MM.1S (cell line): ENCODE data around the gene NOD1.
A peak's percentile ranks its signal among the peaks of the same experiment; 100 is the strongest.

Experiments
- EZH2 ChIP-seq: fragments of 300-600 bp; sonication (generic); optimal IDR thresholded peaks from 2 replicates; pipeline ENCODE3; 2017; ENCODE audit warnings: low read depth, mild to moderate bottlenecking, antibody characterized with exemption, low read length, mixed read lengths
- EZH2phosphoT487 ChIP-seq: fragments of 300-600 bp; sonication (generic); IDR thresholded peaks from 2 replicates; pipeline ENCODE4 v1.6.1; 2018; ENCODE audit warnings: antibody characterized with exemption, low read length
- TF ChIP-seq, protein P1 (sequence below): fragments of 300-600 bp; sonication (generic); IDR thresholded peaks from 2 replicates; pipeline ENCODE4 v1.5.1; 2016; ENCODE audit warnings: antibody characterized with exemption, low read length, mixed read lengths

DNA sequence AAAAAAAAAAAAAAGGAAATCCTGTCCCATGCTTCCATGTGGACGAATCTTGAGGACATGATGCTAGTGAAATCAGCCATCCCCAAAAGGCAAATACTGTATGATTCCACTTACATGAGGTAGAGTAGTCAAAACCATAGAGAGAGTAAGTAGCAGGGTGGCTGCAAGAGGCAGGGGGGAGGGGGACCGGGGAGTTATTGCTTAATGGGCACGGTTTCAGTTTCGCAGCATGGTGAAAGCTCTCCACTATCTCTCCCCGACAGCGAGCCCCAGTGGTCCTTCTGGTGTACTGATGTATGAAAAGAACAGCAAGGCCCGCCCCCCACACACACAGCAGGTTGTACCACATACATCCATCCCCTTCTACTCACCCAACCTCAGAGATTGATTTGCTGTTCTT lies 32.8 kb downstream of the NOD1 start:
- TF ChIP-seq, protein P1, sequence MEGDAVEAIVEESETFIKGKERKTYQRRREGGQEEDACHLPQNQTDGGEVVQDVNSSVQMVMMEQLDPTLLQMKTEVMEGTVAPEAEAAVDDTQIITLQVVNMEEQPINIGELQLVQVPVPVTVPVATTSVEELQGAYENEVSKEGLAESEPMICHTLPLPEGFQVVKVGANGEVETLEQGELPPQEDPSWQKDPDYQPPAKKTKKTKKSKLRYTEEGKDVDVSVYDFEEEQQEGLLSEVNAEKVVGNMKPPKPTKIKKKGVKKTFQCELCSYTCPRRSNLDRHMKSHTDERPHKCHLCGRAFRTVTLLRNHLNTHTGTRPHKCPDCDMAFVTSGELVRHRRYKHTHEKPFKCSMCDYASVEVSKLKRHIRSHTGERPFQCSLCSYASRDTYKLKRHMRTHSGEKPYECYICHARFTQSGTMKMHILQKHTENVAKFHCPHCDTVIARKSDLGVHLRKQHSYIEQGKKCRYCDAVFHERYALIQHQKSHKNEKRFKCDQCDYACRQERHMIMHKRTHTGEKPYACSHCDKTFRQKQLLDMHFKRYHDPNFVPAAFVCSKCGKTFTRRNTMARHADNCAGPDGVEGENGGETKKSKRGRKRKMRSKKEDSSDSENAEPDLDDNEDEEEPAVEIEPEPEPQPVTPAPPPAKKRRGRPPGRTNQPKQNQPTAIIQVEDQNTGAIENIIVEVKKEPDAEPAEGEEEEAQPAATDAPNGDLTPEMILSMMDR: peak; percentile 74
- TF ChIP-seq EZH2 (no peak), EZH2phosphoT487 (no peak)
